ENCODE results near the gene BMERB1.

Gene BMERB1

GRCh38 chr16:15616012-15616411, 181.6 kb downstream of the BMERB1 start:
- no peak for DNase-seq (ENCODE audit: low read depth)

GRCh38 chr16:15616475-15617165, 182.2 kb downstream of the BMERB1 start:
- DNase-seq (ENCODE audit: low read depth): no peak

GRCh38 chr16:15617901-15618300, 183.5 kb downstream of the BMERB1 start:
- DNase-seq (ENCODE audit: low read depth): no peak

- DNase-seq (ENCODE audit: low read depth): no peak
These were observed 184.0 kb downstream of the BMERB1 start for GRCh38 chr16:15618392-15618791.

- no peak for DNase-seq (ENCODE audit: low read depth)
These were observed 186.3 kb downstream of the BMERB1 start for GRCh38 chr16:15620611-15621195.

- no peak for DNase-seq (ENCODE audit: low read depth)
These were observed 187.1 kb downstream of the BMERB1 start for GRCh38 chr16:15621456-15621855.

GRCh38 chr16:15621889-15622288, 187.5 kb downstream of the BMERB1 start:
- DNase-seq (ENCODE audit: low read depth): no peak

GRCh38 chr16:15631730-15632409, 197.5 kb downstream of the BMERB1 start:
- DNase-seq (ENCODE audit: low read depth): no peak

- no peak for DNase-seq (ENCODE audit: low read depth)
These were observed 201.5 kb downstream of the BMERB1 start for GRCh38 chr16:15635926-15636325.

GRCh38 chr16:15636392-15636873, 202.0 kb downstream of the BMERB1 start:
- no peak for DNase-seq (ENCODE audit: low read depth)
